ENCODE measurements around the gene MAP3K14.

MAP3K14 gene

GRCh38 chr17:45247429-45248131 lies 69.2 kb downstream of the MAP3K14 start:
- WGBS (ENCODE audit: extremely low coverage, insufficient coverage, low lambda C conversion rate) = no CpG with 5 or more reads among the region's 61 CpGs
- H3K4me3 ChIP-seq (ENCODE audit: low read length) = peak overlapping the region; percentile 86
- peak overlapping the region; percentile 83 for H2BK5ac ChIP-seq (ENCODE audit: low read length)
- no peaks in the 10 kb centered on the region for H3K36me3 ChIP-seq (ENCODE audit: control insufficient read depth, insufficient read depth, low read length)
- peak; percentile 98 for DNase-seq
- H3K23ac ChIP-seq (ENCODE audit: low read length) = peak overlapping the region; percentile 32
- H3K4me2 ChIP-seq (ENCODE audit: low read length) = peak overlapping the region; percentile 86
- H2BK15ac ChIP-seq (replicated peaks; ENCODE audit: low read depth) = no peak overlapping the region
- H2BK120ac ChIP-seq (ENCODE audit: low read depth, low read length) = no peak overlapping the region
- H3K4me1 ChIP-seq (ENCODE audit: control insufficient read depth, low read depth, low read length) = peaks cover 3% of the 10 kb centered on the region
- H3K9ac ChIP-seq (ENCODE audit: low read length) = peak overlapping the region; percentile 82
- H3K27me3 ChIP-seq (ENCODE audit: insufficient read depth, low read length, poor library complexity) = no peaks in the 10 kb centered on the region
- no peak overlapping the region for H4K8ac ChIP-seq (ENCODE audit: low read depth, low read length)
- peaks cover 4% of the 10 kb centered on the region for H3K79me1 ChIP-seq (ENCODE audit: low read length)
- peak overlapping the region; percentile 52 for H4K5ac ChIP-seq (ENCODE audit: low read length)
- no peak overlapping the region for H2AK5ac ChIP-seq (ENCODE audit: low read length)
- peak overlapping the region; percentile 90 for H3K27ac ChIP-seq (ENCODE audit: low read depth, low read length)
- H3K56ac ChIP-seq (ENCODE audit: low read length) = peak overlapping the region; percentile 96
- peak overlapping the region; percentile 78 for H3K4ac ChIP-seq (ENCODE audit: low read depth, low read length)
- H3K18ac ChIP-seq (ENCODE audit: low read length) = peak overlapping the region; percentile 91
- H3K79me2 ChIP-seq (ENCODE audit: control insufficient read depth, insufficient read depth, low read length) = no peaks in the 10 kb centered on the region

- H4K8ac ChIP-seq (ENCODE audit: low read depth, low read length) = no peak overlapping the region
Measured at GRCh38 chr17:45246861-45247428, 69.9 kb downstream of the MAP3K14 start.

GRCh38 chr17:45246338-45246737 lies 70.5 kb downstream of the MAP3K14 start:
- Histone ChIP-seq H2AK5ac (ENCODE audit: low read length) (no peak overlapping the region), H3K18ac (ENCODE audit: low read length) (no peak overlapping the region), H4K5ac (ENCODE audit: low read length) (no peak overlapping the region), H3K79me1 (ENCODE audit: low read length) (peaks cover 4% of the 10 kb centered on the region), H3K79me2 (ENCODE audit: control insufficient read depth, insufficient read depth, low read length) (no peaks in the 10 kb centered on the region), H2BK5ac (ENCODE audit: low read length) (no peak overlapping the region), H2BK15ac (replicated peaks; ENCODE audit: low read depth) (no peak overlapping the region), H3K4me2 (ENCODE audit: low read length) (peak overlapping the region; percentile 86), H3K56ac (ENCODE audit: low read length) (peak overlapping the region; percentile 90), H3K27me3 (ENCODE audit: insufficient read depth, low read length, poor library complexity) (no peaks in the 10 kb centered on the region), H2BK120ac (ENCODE audit: low read depth, low read length) (no peak overlapping the region), H3K27ac (ENCODE audit: low read depth, low read length) (no peak overlapping the region), H3K23ac (ENCODE audit: low read length) (no peak overlapping the region), H3K9ac (ENCODE audit: low read length) (peak overlapping the region; percentile 82), H3K36me3 (ENCODE audit: control insufficient read depth, insufficient read depth, low read length) (no peaks in the 10 kb centered on the region), H3K4ac (ENCODE audit: low read depth, low read length) (no peak overlapping the region), H3K4me1 (ENCODE audit: control insufficient read depth, low read depth, low read length) (peaks cover 3% of the 10 kb centered on the region), H3K4me3 (ENCODE audit: low read length) (no peak overlapping the region), H4K8ac (ENCODE audit: low read depth, low read length) (no peak overlapping the region)
- no CpG with 5 or more reads among the region's 8 CpGs for WGBS (ENCODE audit: extremely low coverage, insufficient coverage, low lambda C conversion rate)
- DNase-seq = no peak

More at GRCh38 chr17:45246861-45247428, 69.9 kb downstream of the MAP3K14 start:
- peak; percentile 77 for DNase-seq
- H3K23ac ChIP-seq (ENCODE audit: low read length) = no peak overlapping the region
- H2BK5ac ChIP-seq (ENCODE audit: low read length) = peak overlapping the region; percentile 83
- peak overlapping the region; percentile 47 for H3K27ac ChIP-seq (ENCODE audit: low read depth, low read length)
- H2BK120ac ChIP-seq (ENCODE audit: low read depth, low read length) = no peak overlapping the region
- no CpG with 5 or more reads among the region's 33 CpGs for WGBS (ENCODE audit: extremely low coverage, insufficient coverage, low lambda C conversion rate)
- no peaks in the 10 kb centered on the region for H3K36me3 ChIP-seq (ENCODE audit: control insufficient read depth, insufficient read depth, low read length)
- H3K4me3 ChIP-seq (ENCODE audit: low read length) = peak overlapping the region; percentile 71
- H3K56ac ChIP-seq (ENCODE audit: low read length) = peak overlapping the region; percentile 90
- peak overlapping the region; percentile 86 for H3K4me2 ChIP-seq (ENCODE audit: low read length)
- H3K4ac ChIP-seq (ENCODE audit: low read depth, low read length) = no peak overlapping the region
- H2BK15ac ChIP-seq (replicated peaks; ENCODE audit: low read depth) = no peak overlapping the region
- peak overlapping the region; percentile 52 for H4K5ac ChIP-seq (ENCODE audit: low read length)
- peaks cover 4% of the 10 kb centered on the region for H3K79me1 ChIP-seq (ENCODE audit: low read length)
- peak overlapping the region; percentile 44 for H3K18ac ChIP-seq (ENCODE audit: low read length)
- H3K79me2 ChIP-seq (ENCODE audit: control insufficient read depth, insufficient read depth, low read length) = no peaks in the 10 kb centered on the region
- H2AK5ac ChIP-seq (ENCODE audit: low read length) = no peak overlapping the region
- no peaks in the 10 kb centered on the region for H3K27me3 ChIP-seq (ENCODE audit: insufficient read depth, low read length, poor library complexity)
- H3K4me1 ChIP-seq (ENCODE audit: control insufficient read depth, low read depth, low read length) = peaks cover 3% of the 10 kb centered on the region
- peak overlapping the region; percentile 82 for H3K9ac ChIP-seq (ENCODE audit: low read length)

- H2AK5ac ChIP-seq (ENCODE audit: low read length) = no peak overlapping the region
- H4K5ac ChIP-seq (ENCODE audit: low read length) = no peak overlapping the region
- H2BK15ac ChIP-seq (replicated peaks; ENCODE audit: low read depth) = no peak overlapping the region
- H3K4ac ChIP-seq (ENCODE audit: low read depth, low read length) = no peak overlapping the region
- no peak overlapping the region for H4K8ac ChIP-seq (ENCODE audit: low read depth, low read length)
- no peak overlapping the region for H2BK5ac ChIP-seq (ENCODE audit: low read length)
- H3K4me1 ChIP-seq (ENCODE audit: control insufficient read depth, low read depth, low read length) = peaks cover 3% of the 10 kb centered on the region
- peaks cover 4% of the 10 kb centered on the region for H3K79me1 ChIP-seq (ENCODE audit: low read length)
- H3K27me3 ChIP-seq (ENCODE audit: insufficient read depth, low read length, poor library complexity) = no peaks in the 10 kb centered on the region
- no peaks in the 10 kb centered on the region for H3K36me3 ChIP-seq (ENCODE audit: control insufficient read depth, insufficient read depth, low read length)
- no peak overlapping the region for H3K56ac ChIP-seq (ENCODE audit: low read length)
- no peak overlapping the region for H3K27ac ChIP-seq (ENCODE audit: low read depth, low read length)
- no CpG with 5 or more reads among the region's 21 CpGs for WGBS (ENCODE audit: extremely low coverage, insufficient coverage, low lambda C conversion rate)
- no peak overlapping the region for H3K4me2 ChIP-seq (ENCODE audit: low read length)
- no peak overlapping the region for H3K4me3 ChIP-seq (ENCODE audit: low read length)
- DNase-seq = no peak
- H3K18ac ChIP-seq (ENCODE audit: low read length) = no peak overlapping the region
- H3K9ac ChIP-seq (ENCODE audit: low read length) = no peak overlapping the region
- H3K79me2 ChIP-seq (ENCODE audit: control insufficient read depth, insufficient read depth, low read length) = no peaks in the 10 kb centered on the region
- no peak overlapping the region for H2BK120ac ChIP-seq (ENCODE audit: low read depth, low read length)
- no peak overlapping the region for H3K23ac ChIP-seq (ENCODE audit: low read length)
Measured at GRCh38 chr17:45244725-45245656, 71.8 kb downstream of the MAP3K14 start.

GRCh38 chr17:45243750-45244149 lies 73.1 kb downstream of the MAP3K14 start:
- no CpG with 5 or more reads among the region's 18 CpGs for WGBS (ENCODE audit: extremely low coverage, insufficient coverage, low lambda C conversion rate)
- H3K79me2 ChIP-seq (ENCODE audit: control insufficient read depth, insufficient read depth, low read length) = no peaks in the 10 kb centered on the region

More at GRCh38 chr17:45243750-45244149, 73.1 kb downstream of the MAP3K14 start:
- H3K4ac ChIP-seq (ENCODE audit: low read depth, low read length) = no peak overlapping the region
- no peaks in the 10 kb centered on the region for H3K27me3 ChIP-seq (ENCODE audit: insufficient read depth, low read length, poor library complexity)
- no peak overlapping the region for H3K27ac ChIP-seq (ENCODE audit: low read depth, low read length)
- no peak overlapping the region for H3K4me2 ChIP-seq (ENCODE audit: low read length)
- no peak overlapping the region for H3K23ac ChIP-seq (ENCODE audit: low read length)
- H3K79me1 ChIP-seq (ENCODE audit: low read length) = no peaks in the 10 kb centered on the region
- no peak overlapping the region for H3K9ac ChIP-seq (ENCODE audit: low read length)
- H2BK120ac ChIP-seq (ENCODE audit: low read depth, low read length) = no peak overlapping the region
- H3K56ac ChIP-seq (ENCODE audit: low read length) = no peak overlapping the region
- no peak overlapping the region for H2BK5ac ChIP-seq (ENCODE audit: low read length)
- no peak overlapping the region for H3K18ac ChIP-seq (ENCODE audit: low read length)
- H3K36me3 ChIP-seq (ENCODE audit: control insufficient read depth, insufficient read depth, low read length) = no peaks in the 10 kb centered on the region
- H4K8ac ChIP-seq (ENCODE audit: low read depth, low read length) = no peak overlapping the region
- no peak overlapping the region for H4K5ac ChIP-seq (ENCODE audit: low read length)
- H2BK15ac ChIP-seq (replicated peaks; ENCODE audit: low read depth) = no peak overlapping the region
- H3K4me1 ChIP-seq (ENCODE audit: control insufficient read depth, low read depth, low read length) = peaks cover 3% of the 10 kb centered on the region
- H3K4me3 ChIP-seq (ENCODE audit: low read length) = no peak overlapping the region
- H2AK5ac ChIP-seq (ENCODE audit: low read length) = no peak overlapping the region
- DNase-seq = no peak

All from mesendoderm (in vitro differentiated cells).